CD4-positive, alpha-beta memory T cell (primary cell): ENCODE results near the gene RPS6KL1. TPM values are rescaled to one million over a fixed set of nuclear protein-coding genes. Genes with fewer than 3 reads are reported as not detected.

Experiments
- CTCF ChIA-PET: fragments of 350-600 bp; sonication (Branson Sonifier 250); formaldehyde crosslinking; loops from one replicate; lab custom pipeline; 2021; ENCODE audit warnings: inconsistent platforms; ENCODE audit not compliant: partially characterized antibody; lab: Charles Lee
- POLR2A ChIA-PET: fragments of 350-600 bp; sonication (Branson Sonifier 250); formaldehyde crosslinking; loops from one replicate; lab custom pipeline; 2021; ENCODE audit not compliant: partially characterized antibody; lab: Charles Lee
- DNase-seq, 5 donors: peaks; one replicate each; pipeline versions ENCODE4 v3.0.0 to v3.0.0-alpha.2; 2020 to 2022; ENCODE audit warnings: mixed read lengths in 1 of 5
- H3K27ac ChIP-seq: one replicate; pipeline ENCODE4 v1.7.0; 2013; ENCODE audit warnings: low read depth, low read length
- H3K27me3 ChIP-seq: 2 replicates; pipeline ENCODE4 v1.7.0; 2013; ENCODE audit warnings: mild to moderate bottlenecking, low read length, moderate library complexity; ENCODE audit not compliant: insufficient read depth
- H3K36me3 ChIP-seq: 2 replicates; pipeline ENCODE4 v1.7.0; 2013; ENCODE audit warnings: mild to moderate bottlenecking, low read length, moderate library complexity; ENCODE audit not compliant: insufficient read depth
- H3K4me1 ChIP-seq: 2 replicates; pipeline ENCODE4 v1.7.0; 2013; ENCODE audit warnings: mild to moderate bottlenecking, low read length, moderate library complexity; ENCODE audit not compliant: insufficient read depth
- H3K4me3 ChIP-seq, 2 donors: one replicate each; pipeline ENCODE4 v1.7.0; 2013; ENCODE audit warnings: low read length in 2 of 2, mild to moderate bottlenecking in 1 of 2
- H3K9me3 ChIP-seq, 2 donors: one replicate each; pipeline ENCODE4 v1.7.0; 2013; ENCODE audit warnings: low read length in 2 of 2, control low read depth in 1 of 2; ENCODE audit not compliant: control insufficient read depth in 1 of 2
- H3K27ac Mint-ChIP-seq, 7 donors: one replicate each; pipeline ENCODE4 v1.8.0; 2020 to 2021; ENCODE audit warnings: mixed read lengths in 7 of 7, mild to moderate bottlenecking in 6 of 7, inconsistent platforms in 3 of 7, moderate library complexity in 3 of 7
- H3K27me3 Mint-ChIP-seq, 2 donors: one replicate each; pipeline ENCODE4 v1.8.0; 2020 to 2021; ENCODE audit warnings: mixed read lengths in 2 of 2
- H3K36me3 Mint-ChIP-seq, 2 donors: one replicate each; pipeline ENCODE4 v1.8.0; 2020 to 2021; ENCODE audit warnings: mixed read lengths in 2 of 2, inconsistent platforms in 1 of 2, mild to moderate bottlenecking in 1 of 2
- H3K4me1 Mint-ChIP-seq, 4 donors: one replicate each; pipeline ENCODE4 v1.8.0; 2020 to 2021; ENCODE audit warnings: mixed read lengths in 4 of 4, mild to moderate bottlenecking in 1 of 4
- H3K4me3 Mint-ChIP-seq, 8 donors: one replicate each; pipeline ENCODE4 v1.8.0; 2020 to 2021; ENCODE audit warnings: mixed read lengths in 8 of 8, mild to moderate bottlenecking in 7 of 8, moderate library complexity in 6 of 8, inconsistent platforms in 3 of 8
- H3K9me3 Mint-ChIP-seq, 8 donors: one replicate each; pipeline ENCODE4 v1.8.0; 2020 to 2021; ENCODE audit warnings: mixed read lengths in 8 of 8, mild to moderate bottlenecking in 5 of 8, inconsistent platforms in 3 of 8, moderate library complexity in 1 of 8
- intact Hi-C: fragments of 100-400 bp; cut with micrococcal nuclease; formaldehyde crosslinking; loops from one replicate; pipeline ENCODE4 v1.15.1; 2023
- polyA plus RNA-seq, 2 donors: library from polyadenylated mRNA; unstranded; fragments of 300-500 nt; fragmentation: Illumina TruSeq; gene quantifications; one replicate each; pipeline ENCODE4 v1.2.3, GENCODE V29; 2021
- total RNA-seq, 2 experiments: library from RNA; stranded (reverse); gene quantifications; one replicate each; pipeline ENCODE4 v1.2.3, GENCODE V29; 2021

RPS6KL1 gene
- total and polyA plus RNA-seq, 4 experiments from 2014 or later: 0.45 to 2.9 (median 1.7) TPM

DNA sequence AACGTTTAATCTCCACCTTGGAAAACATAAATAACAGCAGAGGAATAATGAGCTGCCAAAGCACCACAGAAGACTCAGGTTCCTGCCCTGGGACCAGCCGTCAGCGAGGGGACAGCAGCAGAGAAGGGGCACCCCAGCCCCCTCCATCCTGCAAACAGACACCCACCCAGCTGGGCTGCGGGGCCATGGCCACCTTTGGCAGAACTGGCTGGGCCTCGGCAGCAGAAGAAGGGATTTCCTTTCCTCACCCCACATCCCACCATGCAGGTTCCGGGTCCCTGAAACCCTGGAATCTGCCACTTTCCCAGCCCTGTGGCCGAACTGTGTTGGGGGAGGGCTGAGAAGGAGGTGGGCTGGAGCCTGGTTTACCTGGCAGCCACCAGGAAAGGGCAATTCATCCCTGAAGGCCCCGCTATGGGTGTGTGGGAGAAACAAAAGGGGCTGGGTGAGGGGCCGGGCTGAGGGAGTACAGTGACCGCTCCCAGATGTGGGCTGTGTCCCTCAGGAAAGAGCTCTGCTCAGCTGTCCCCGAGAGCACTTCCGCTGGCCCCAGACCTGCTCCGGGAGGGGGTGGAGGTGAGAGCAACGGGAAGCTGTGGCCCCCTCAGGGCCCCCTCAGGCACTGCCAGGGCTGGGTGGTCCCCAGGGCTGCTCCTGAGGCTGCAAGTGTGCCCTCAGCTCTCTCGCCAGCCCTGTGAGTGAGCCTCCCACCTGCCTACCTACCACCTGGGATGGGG is 28.6 kb upstream of the RPS6KL1 start:
- intact Hi-C loops: no loop called here
- peaks cover 2 to 5% of the 10 kb centered on the region in 2 donors for H3K27me3 Mint-ChIP-seq
- Histone ChIP-seq H3K4me1 (peaks cover 7% of the 10 kb centered on the region), H3K36me3 (no peaks in the 10 kb centered on the region), H3K9me3 (no peaks in the 10 kb centered on the region), H3K27me3 (no peaks in the 10 kb centered on the region), H3K4me3 (no peak overlapping the region), H3K27ac (no peak overlapping the region)
- DNase-seq: no peak
- no peak overlapping the region for H3K27ac Mint-ChIP-seq
- H3K4me3 Mint-ChIP-seq: no peak overlapping the region
- peaks cover 0 to 2% (median 1%) of the 10 kb centered on the region in 4 donors for H3K4me1 Mint-ChIP-seq
- no peaks in the 10 kb centered on the region for H3K36me3 Mint-ChIP-seq
- ChIA-PET POLR2A (no interaction called here), CTCF (interaction anchor here (1.4 kb wide), 3 partner anchors 46 to 137 kb away, joined by 3 to 7 read pairs (median 4); no protein-coding TSS in a partner anchor)
- peaks cover 0 to 2% (median 0%) of the 10 kb centered on the region in 8 donors for H3K9me3 Mint-ChIP-seq

DNA sequence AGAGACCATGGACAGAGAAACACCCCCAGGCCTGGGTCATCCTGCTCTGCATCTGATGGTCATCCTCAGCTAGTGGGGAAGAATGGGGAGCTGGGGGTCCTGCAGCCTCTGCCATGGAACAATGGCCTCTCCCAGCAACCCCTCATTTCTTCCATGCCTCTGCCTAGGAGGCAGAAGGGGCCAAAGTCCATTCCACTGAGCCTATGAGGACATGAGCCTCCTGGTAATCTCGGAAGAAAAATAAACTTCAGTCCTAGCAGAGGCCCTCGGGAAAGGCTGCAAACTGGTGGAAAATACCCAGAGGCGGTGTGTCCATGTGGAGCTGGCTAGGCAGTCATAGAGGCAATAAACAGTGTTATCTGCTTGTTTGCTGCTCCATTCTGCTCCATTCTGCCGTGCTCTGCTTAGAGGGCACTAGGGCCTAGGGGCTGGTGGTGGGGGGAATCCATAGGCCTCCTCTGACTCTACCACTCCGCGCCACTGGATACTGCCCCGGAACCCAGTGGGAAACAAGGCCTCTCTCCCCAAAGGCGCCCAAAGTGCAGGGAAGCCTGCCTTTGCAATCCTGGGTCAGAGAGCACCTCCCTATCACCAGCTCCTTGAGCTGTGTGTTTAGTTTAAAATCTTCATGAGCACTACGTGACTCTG is 27.9 kb upstream of the RPS6KL1 start:
- Histone ChIP-seq H3K4me3 (no peak overlapping the region), H3K9me3 (no peaks in the 10 kb centered on the region), H3K36me3 (no peaks in the 10 kb centered on the region), H3K27ac (no peak overlapping the region), H3K27me3 (no peaks in the 10 kb centered on the region), H3K4me1 (peaks cover 13% of the 10 kb centered on the region)
- Mint-ChIP-seq H3K27ac (no peak overlapping the region), H3K4me3 (no peak overlapping the region), H3K36me3 (no peaks in the 10 kb centered on the region), H3K4me1 (peaks cover 2 to 8% (median 6%) of the 10 kb centered on the region in 4 donors), H3K9me3 (peaks cover 0 to 2% (median 0%) of the 10 kb centered on the region in 8 donors), H3K27me3 (peaks cover 2 to 3% of the 10 kb centered on the region in 2 donors)
- ChIA-PET CTCF (interaction anchor here (1.4 kb wide), 2 partner anchors 46 to 138 kb away, joined by 3 to 7 read pairs; no protein-coding TSS in a partner anchor), POLR2A (no interaction called here)
- intact Hi-C loops: no loop called here
- DNase-seq: no peak

DNA sequence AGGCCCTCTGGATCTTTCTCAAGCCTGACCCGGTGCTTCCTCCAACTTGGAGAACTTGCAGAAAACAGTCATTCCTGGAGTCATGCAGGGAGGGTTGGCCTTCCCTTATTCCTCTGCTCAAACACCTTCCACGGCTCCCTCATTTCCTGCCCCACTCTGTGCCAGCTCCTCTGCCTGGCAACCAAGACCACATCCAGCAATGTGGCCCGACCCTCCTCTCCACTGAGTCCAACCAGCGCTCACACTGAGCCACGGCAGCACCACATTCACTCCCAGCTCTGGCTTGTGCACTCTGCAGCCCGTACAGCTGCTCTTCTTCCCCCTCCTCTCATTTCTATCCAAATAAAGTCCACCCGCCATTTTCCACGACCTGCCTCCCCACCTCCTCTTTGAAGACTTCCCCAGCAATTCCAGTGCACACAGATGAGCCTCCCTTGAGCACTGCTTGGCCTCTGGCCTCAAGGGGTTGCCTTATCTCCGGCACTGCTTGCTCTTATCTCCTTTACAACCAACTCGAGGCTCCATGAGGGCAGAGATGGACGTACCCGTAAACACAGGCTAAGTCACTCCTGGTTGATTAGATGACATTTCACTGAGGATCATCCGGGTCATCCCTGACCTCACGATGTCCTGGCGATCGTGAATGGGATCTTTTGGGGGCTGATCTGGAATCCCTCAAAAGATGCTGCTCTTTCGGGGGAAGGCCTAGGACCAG is 27.0 kb upstream of the RPS6KL1 start:
- H3K27ac Mint-ChIP-seq: peak overlapping the region in 2 of 7 donors; percentile 36 to 54
- H3K4me3 Mint-ChIP-seq: no peak overlapping the region
- H3K36me3 Mint-ChIP-seq: no peaks in the 10 kb centered on the region
- peaks cover 0 to 2% (median 0%) of the 10 kb centered on the region in 8 donors for H3K9me3 Mint-ChIP-seq
- H3K4me1 Mint-ChIP-seq: peaks cover 2 to 8% (median 6%) of the 10 kb centered on the region in 4 donors
- Histone ChIP-seq H3K9me3 (no peaks in the 10 kb centered on the region), H3K4me1 (peaks cover 16% of the 10 kb centered on the region), H3K27ac (no peak overlapping the region), H3K4me3 (no peak overlapping the region), H3K27me3 (no peaks in the 10 kb centered on the region), H3K36me3 (no peaks in the 10 kb centered on the region)
- CTCF ChIA-PET: interaction anchor here (1.4 to 6.2 kb wide), 2 partner anchors 139 kb away, joined by 7 to 101 read pairs; no protein-coding TSS in a partner anchor
- no peak for DNase-seq
- intact Hi-C loops: loop anchor here (10.0 kb wide), 1 partner anchor 455 kb away; the partner anchor contains the start of genes ISCA2 and NPC2
- peaks cover 2 to 3% of the 10 kb centered on the region in 2 donors for H3K27me3 Mint-ChIP-seq
- POLR2A ChIA-PET: no interaction called here

DNA sequence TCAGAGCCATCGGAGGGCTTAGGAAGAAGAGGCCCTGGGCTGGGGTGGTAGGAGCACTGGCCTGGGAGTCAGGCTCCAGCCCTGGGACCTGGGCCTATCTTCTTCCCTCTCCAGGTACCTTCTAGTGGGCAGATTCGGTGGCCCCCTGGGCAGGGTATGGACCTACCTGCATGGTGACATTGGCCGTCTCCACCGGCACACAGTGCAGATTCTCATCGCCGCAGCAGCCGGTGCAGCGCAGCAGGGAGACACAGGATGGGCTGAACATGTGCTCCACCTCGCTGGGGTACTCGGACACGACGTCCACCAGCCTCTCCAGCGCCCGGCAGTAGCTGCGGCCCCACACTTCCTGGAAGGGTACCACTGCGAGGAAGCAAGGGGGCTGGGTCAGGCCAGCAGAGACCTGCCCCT is 26.1 kb upstream of the RPS6KL1 start:
- Histone ChIP-seq H3K4me1 (peaks cover 12% of the 10 kb centered on the region), H3K4me3 (no peak overlapping the region), H3K36me3 (no peaks in the 10 kb centered on the region), H3K27ac (no peak overlapping the region), H3K9me3 (no peaks in the 10 kb centered on the region), H3K27me3 (no peaks in the 10 kb centered on the region)
- Mint-ChIP-seq H3K36me3 (no peaks in the 10 kb centered on the region), H3K27me3 (peaks cover 2 to 3% of the 10 kb centered on the region in 2 donors), H3K4me3 (no peak overlapping the region), H3K4me1 (peaks cover 2 to 8% (median 6%) of the 10 kb centered on the region in 4 donors), H3K9me3 (peaks cover 0 to 2% (median 0%) of the 10 kb centered on the region in 8 donors), H3K27ac (no peak overlapping the region)
- no peak for DNase-seq
- POLR2A ChIA-PET: no interaction called here
- CTCF ChIA-PET: interaction anchor here (6.2 kb wide), 1 partner anchor 140 kb away, joined by 101 read pairs; no protein-coding TSS in a partner anchor
- intact Hi-C loops: loop anchor here (10.0 kb wide), 1 partner anchor 454 kb away; the partner anchor contains the start of genes ISCA2 and NPC2

DNA sequence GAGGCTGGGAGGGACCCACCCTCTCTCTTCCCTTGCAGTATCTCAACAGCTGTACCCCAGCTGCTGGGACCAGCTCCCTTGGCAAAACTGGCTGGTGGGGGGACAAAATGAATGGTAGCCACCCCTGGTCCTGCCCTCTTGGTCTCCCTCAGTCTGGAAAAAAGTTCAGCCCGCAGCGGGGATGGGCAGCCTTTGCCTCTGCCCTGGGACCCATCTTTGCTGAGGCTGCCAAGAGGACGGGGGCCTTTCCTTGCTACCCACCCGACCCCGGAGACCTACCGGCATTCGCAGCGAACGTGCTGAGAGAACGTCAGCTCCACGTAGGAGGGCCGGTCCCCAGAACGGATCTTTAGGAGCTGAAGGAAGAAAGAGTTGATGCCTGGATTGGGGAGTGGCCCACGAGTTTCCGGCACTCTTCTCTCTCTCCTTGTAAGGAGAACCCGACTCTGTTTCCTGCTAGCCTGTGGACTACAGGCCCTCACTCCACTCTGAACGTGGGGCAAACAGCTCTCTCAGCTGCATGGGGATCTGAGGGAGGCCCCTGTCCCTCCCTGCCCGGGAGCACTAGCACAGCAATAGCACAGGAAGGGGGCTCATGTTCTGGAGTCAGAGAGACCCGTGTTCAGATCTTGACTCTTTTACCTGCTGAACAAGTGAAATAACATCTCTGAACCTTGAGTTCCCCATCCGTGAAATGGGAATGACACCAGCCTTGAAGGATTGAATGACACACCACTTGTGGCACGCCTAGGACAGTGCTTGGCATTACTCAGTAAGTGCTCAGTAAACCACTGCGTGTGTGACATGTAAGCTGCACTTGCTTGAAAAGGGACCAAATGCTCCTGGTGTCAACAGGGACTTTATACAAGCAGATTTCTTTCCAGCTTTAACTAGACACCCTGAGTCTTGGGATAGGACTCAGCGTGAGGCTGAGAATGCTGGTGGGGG is 25.4 kb upstream of the RPS6KL1 start:
- H3K27me3 ChIP-seq: no peaks in the 10 kb centered on the region
- Mint-ChIP-seq H3K9me3 (peaks cover 0 to 2% (median 0%) of the 10 kb centered on the region in 8 donors), H3K4me3 (no peak overlapping the region), H3K27ac (peak overlapping the region in 1 of 7 donors; percentile 52), H3K27me3 (peaks cover 2% of the 10 kb centered on the region in 2 donors), H3K36me3 (no peaks in the 10 kb centered on the region), H3K4me1 (peaks cover 2 to 8% (median 7%) of the 10 kb centered on the region in 4 donors)
- H3K4me1 ChIP-seq: peaks cover 13% of the 10 kb centered on the region
- no peaks in the 10 kb centered on the region for H3K9me3 ChIP-seq
- H3K36me3 ChIP-seq: no peaks in the 10 kb centered on the region
- no peak overlapping the region for H3K4me3 ChIP-seq
- ChIA-PET POLR2A (no interaction called here), CTCF (interaction anchor here (0.9 to 6.2 kb wide), 8 partner anchors 11 to 141 kb away, joined by 3 to 101 read pairs (median 3); partner anchors contain the start of genes RPS6KL1 and ZC2HC1C)
- DNase-seq: no peak
- intact Hi-C loops: loop anchor here (10.0 kb wide), 1 partner anchor 454 kb away; the partner anchor contains the start of genes ISCA2 and NPC2
- H3K27ac ChIP-seq: no peak overlapping the region
